ENCODE data around the gene SLCO3A1.
A peak's percentile ranks its signal among the peaks of the same experiment; 100 is the strongest.
"Not testable (repeated sequence)": the region's sequence is repeated elsewhere in the genome, so short reads cannot be mapped to it uniquely, and the experiment has no call there.

Gene SLCO3A1

GRCh38 chr15:91952216-91952615 is 98.7 kb downstream of the SLCO3A1 start:
- no peak overlapping the region for H3K4me3 ChIP-seq (ENCODE audit: low read length)
- no peak for DNase-seq (ENCODE audit: low read depth)
- TF ChIP-seq CTCF (conservative IDR thresholded peaks at IDR 0.05; ENCODE audit: low read depth, low read length), result no peak

- no peak for TF ChIP-seq CTCF (conservative IDR thresholded peaks at IDR 0.05; ENCODE audit: low read depth, low read length)
These were observed 99.9 kb downstream of the SLCO3A1 start for GRCh38 chr15:91953432-91953831.

GRCh38 chr15:91954292-91954691 is 100.8 kb downstream of the SLCO3A1 start:
- DNase-seq (ENCODE audit: low read depth), result no peak
- TF ChIP-seq CTCF (conservative IDR thresholded peaks at IDR 0.05; ENCODE audit: low read depth, low read length), result no peak
- no peak overlapping the region for H3K4me3 ChIP-seq (ENCODE audit: low read length)

More at GRCh38 chr15:91953432-91953831, 99.9 kb downstream of the SLCO3A1 start:
- no peak overlapping the region for H3K4me3 ChIP-seq (ENCODE audit: low read length)
- no peak for DNase-seq (ENCODE audit: low read depth)

GRCh38 chr15:91956026-91956723 is 102.7 kb downstream of the SLCO3A1 start:
- TF ChIP-seq CTCF (conservative IDR thresholded peaks at IDR 0.05; ENCODE audit: low read depth, low read length), result no peak
- no peak for DNase-seq (ENCODE audit: low read depth)
- H3K4me3 ChIP-seq (ENCODE audit: low read length), result no peak overlapping the region

GRCh38 chr15:91961357-91961756 is 107.8 kb downstream of the SLCO3A1 start:
- no peak for TF ChIP-seq CTCF (conservative IDR thresholded peaks at IDR 0.05; ENCODE audit: low read depth, low read length)

GRCh38 chr15:91963747-91964146 is 110.2 kb downstream of the SLCO3A1 start:
- not testable (repeated sequence) for H3K4me3 ChIP-seq (ENCODE audit: low read length); DNase-seq (ENCODE audit: low read depth)

More at GRCh38 chr15:91961357-91961756, 107.8 kb downstream of the SLCO3A1 start:
- H3K4me3 ChIP-seq (ENCODE audit: low read length), result no peak overlapping the region
- DNase-seq (ENCODE audit: low read depth), result no peak

GRCh38 chr15:91965501-91966193 is 112.1 kb downstream of the SLCO3A1 start:
- TF ChIP-seq CTCF (conservative IDR thresholded peaks at IDR 0.05; ENCODE audit: low read depth, low read length), result no peak
- peak; percentile 77 for DNase-seq (ENCODE audit: low read depth)
- no peak overlapping the region for H3K4me3 ChIP-seq (ENCODE audit: low read length)

Measured in retinal pigment epithelial cell (primary cell).